ENCODE results near the gene IKZF5.

GRCh38 chr10:123001370-123001769 is 7.2 kb downstream of the IKZF5 start:
- TF ChIP-seq FOXA1 (IDR thresholded peaks at IDR 0.05) (no peak), CTCF (IDR thresholded peaks at IDR 0.05; ENCODE audit: low read depth, low read length, missing input control) (no peak), ATF3 (IDR thresholded peaks at IDR 0.05) (no peak), EGR1 (IDR thresholded peaks at IDR 0.05; ENCODE audit: low read depth in 2 of 2) (no peak), YY1 (IDR thresholded peaks at IDR 0.05) (no peak), RXRA (IDR thresholded peaks at IDR 0.05) (no peak), SP1 (IDR thresholded peaks at IDR 0.05) (no peak), HNF4A (conservative IDR thresholded peaks at IDR 0.05) (no peak), TAF1 (conservative IDR thresholded peaks at IDR 0.05) (no peak), GABPA (IDR thresholded peaks at IDR 0.05 in 1 of 2, conservative IDR thresholded peaks at IDR 0.05 in 1 of 2) (no peak)

Data from liver (tissue), 3 donors.